ENCODE measurements around the gene LMX1B.

Gene LMX1B

GRCh38 chr9:126611592-126612325 is 2.0 kb upstream of the LMX1B start:
- peaks cover 16% of the 10 kb centered on the region for H3K4me1 Mint-ChIP-seq (ENCODE audit: low read depth)
- H3K27me3 Mint-ChIP-seq = peaks cover 30% of the 10 kb centered on the region
- H3K27ac Mint-ChIP-seq = no peak overlapping the region
- H3K36me3 Mint-ChIP-seq = no peaks in the 10 kb centered on the region
- H3K9me3 Mint-ChIP-seq (ENCODE audit: low read depth) = no peaks in the 10 kb centered on the region
- peak overlapping the region; percentile 75 for H3K4me3 Mint-ChIP-seq

GRCh38 chr9:126612326-126612812 is 1.4 kb upstream of the LMX1B start:
- peaks cover 19% of the 10 kb centered on the region for H3K4me1 Mint-ChIP-seq (ENCODE audit: low read depth)
- H3K27me3 Mint-ChIP-seq = peaks cover 30% of the 10 kb centered on the region
- peak overlapping the region; percentile 76 for H3K4me3 Mint-ChIP-seq
- no peaks in the 10 kb centered on the region for H3K36me3 Mint-ChIP-seq
- H3K9me3 Mint-ChIP-seq (ENCODE audit: low read depth) = no peaks in the 10 kb centered on the region
- H3K27ac Mint-ChIP-seq = no peak overlapping the region

- H3K4me3 Mint-ChIP-seq = peak overlapping the region; percentile 76
- no peak overlapping the region for H3K27ac Mint-ChIP-seq
- H3K4me1 Mint-ChIP-seq (ENCODE audit: low read depth) = peaks cover 23% of the 10 kb centered on the region
- no peaks in the 10 kb centered on the region for H3K36me3 Mint-ChIP-seq
- peaks cover 27% of the 10 kb centered on the region for H3K27me3 Mint-ChIP-seq
- H3K9me3 Mint-ChIP-seq (ENCODE audit: low read depth) = no peaks in the 10 kb centered on the region
These were observed 701 bp upstream of the LMX1B start for GRCh38 chr9:126612813-126613641.

- no peaks in the 10 kb centered on the region for H3K36me3 Mint-ChIP-seq
These were observed 343 bp downstream of the LMX1B start for GRCh38 chr9:126614088-126614454.

GRCh38 chr9:126614455-126615244 is 922 bp downstream of the LMX1B start:
- peaks cover 30% of the 10 kb centered on the region for H3K27me3 Mint-ChIP-seq
- peak overlapping the region; percentile 75 for H3K4me3 Mint-ChIP-seq
- no peaks in the 10 kb centered on the region for H3K36me3 Mint-ChIP-seq
- H3K4me1 Mint-ChIP-seq (ENCODE audit: low read depth) = peaks cover 30% of the 10 kb centered on the region
- H3K27ac Mint-ChIP-seq = no peak overlapping the region
- H3K9me3 Mint-ChIP-seq (ENCODE audit: low read depth) = no peaks in the 10 kb centered on the region

More at GRCh38 chr9:126614088-126614454, 343 bp downstream of the LMX1B start:
- Mint-ChIP-seq H3K4me1 (ENCODE audit: low read depth) (peaks cover 28% of the 10 kb centered on the region), H3K9me3 (ENCODE audit: low read depth) (no peaks in the 10 kb centered on the region), H3K27ac (no peak overlapping the region), H3K27me3 (peaks cover 33% of the 10 kb centered on the region), H3K4me3 (no peak overlapping the region)

GRCh38 chr9:126615245-126615790 is 1.6 kb downstream of the LMX1B start:
- Mint-ChIP-seq H3K36me3 (no peaks in the 10 kb centered on the region), H3K27ac (no peak overlapping the region), H3K27me3 (peaks cover 33% of the 10 kb centered on the region), H3K9me3 (ENCODE audit: low read depth) (no peaks in the 10 kb centered on the region), H3K4me1 (ENCODE audit: low read depth) (peaks cover 30% of the 10 kb centered on the region), H3K4me3 (peak overlapping the region; percentile 57)

GRCh38 chr9:126615791-126616447 is 2.2 kb downstream of the LMX1B start:
- Mint-ChIP-seq H3K27ac (no peak overlapping the region), H3K36me3 (no peaks in the 10 kb centered on the region), H3K27me3 (peaks cover 39% of the 10 kb centered on the region), H3K4me3 (no peak overlapping the region), H3K4me1 (ENCODE audit: low read depth) (peaks cover 30% of the 10 kb centered on the region), H3K9me3 (ENCODE audit: low read depth) (no peaks in the 10 kb centered on the region)

- Mint-ChIP-seq H3K9me3 (ENCODE audit: low read depth) (no peaks in the 10 kb centered on the region), H3K4me1 (ENCODE audit: low read depth) (peaks cover 25% of the 10 kb centered on the region), H3K27ac (no peak overlapping the region), H3K27me3 (peaks cover 39% of the 10 kb centered on the region), H3K4me3 (no peak overlapping the region), H3K36me3 (no peaks in the 10 kb centered on the region)
These were observed 2.8 kb downstream of the LMX1B start for GRCh38 chr9:126616521-126616976.

GRCh38 chr9:126617003-126617822 is 3.5 kb downstream of the LMX1B start:
- Mint-ChIP-seq H3K27ac (no peak overlapping the region), H3K9me3 (ENCODE audit: low read depth) (no peaks in the 10 kb centered on the region), H3K4me1 (ENCODE audit: low read depth) (peaks cover 20% of the 10 kb centered on the region), H3K4me3 (no peak overlapping the region), H3K36me3 (no peaks in the 10 kb centered on the region), H3K27me3 (peaks cover 42% of the 10 kb centered on the region)

GRCh38 chr9:126617823-126618165 is 4.1 kb downstream of the LMX1B start:
- Mint-ChIP-seq H3K27ac (no peak overlapping the region), H3K4me3 (peak overlapping the region; percentile 42), H3K4me1 (ENCODE audit: low read depth) (peaks cover 20% of the 10 kb centered on the region), H3K27me3 (peaks cover 44% of the 10 kb centered on the region), H3K36me3 (no peaks in the 10 kb centered on the region), H3K9me3 (ENCODE audit: low read depth) (no peaks in the 10 kb centered on the region)

GRCh38 chr9:126618190-126618584 is 4.5 kb downstream of the LMX1B start:
- H3K36me3 Mint-ChIP-seq = no peaks in the 10 kb centered on the region
- peaks cover 20% of the 10 kb centered on the region for H3K4me1 Mint-ChIP-seq (ENCODE audit: low read depth)
- H3K4me3 Mint-ChIP-seq = peak overlapping the region; percentile 42
- H3K27me3 Mint-ChIP-seq = peaks cover 43% of the 10 kb centered on the region
- H3K27ac Mint-ChIP-seq = no peak overlapping the region
- H3K9me3 Mint-ChIP-seq (ENCODE audit: low read depth) = no peaks in the 10 kb centered on the region

- Mint-ChIP-seq H3K27me3 (peaks cover 43% of the 10 kb centered on the region), H3K4me1 (ENCODE audit: low read depth) (peaks cover 20% of the 10 kb centered on the region), H3K27ac (no peak overlapping the region), H3K4me3 (no peak overlapping the region), H3K36me3 (no peaks in the 10 kb centered on the region), H3K9me3 (ENCODE audit: low read depth) (no peaks in the 10 kb centered on the region)
These were observed 5.0 kb downstream of the LMX1B start for GRCh38 chr9:126618585-126619360.

Data from activated naive CD8-positive, alpha-beta T cell (primary cell).